Kidney capillary endothelial cell (primary cell): Measurements from ENCODE around the gene PTRH1.
"Not testable (repeated sequence)": the region's sequence is repeated elsewhere in the genome, so short reads cannot be mapped to it uniquely, and the experiment has no call there.

Experiments
- DNase-seq: peaks from one replicate; pipeline ENCODE4 v3.0.0-alpha.2; 2018; ENCODE audit warnings: low spot score

PTRH1 gene

GRCh38 chr9:127715470-127716337, at the start of gene PTRH1, which contains the start of gene TTC16:
Gene PTRH1, minus strand, starts transcription at chr9:127715663. Its CDS starts 24 bp downstream, at chr9:127715639.
Gene TTC16, plus strand, starts transcription at chr9:127716079. Its CDS starts 67 bp downstream, at chr9:127716146.
- DNase-seq: peak; percentile 95

- peak; percentile 97 for DNase-seq
Observed at GRCh38 chr9:127763918-127764384, 48.5 kb upstream of the PTRH1 start.

- DNase-seq: peak; percentile 86
Observed at GRCh38 chr9:127762111-127762676, 46.7 kb upstream of the PTRH1 start.

GRCh38 chr9:127761491-127761956, 46.1 kb upstream of the PTRH1 start:
- DNase-seq: no peak

GRCh38 chr9:127761061-127761460, 45.6 kb upstream of the PTRH1 start:
- DNase-seq: no peak

- DNase-seq: no peak
Observed at GRCh38 chr9:127758843-127759242, 43.4 kb upstream of the PTRH1 start.

GRCh38 chr9:127756776-127757175, 41.3 kb upstream of the PTRH1 start:
- DNase-seq: not testable (repeated sequence)

- no peak for DNase-seq
Observed at GRCh38 chr9:127756233-127756632, 40.8 kb upstream of the PTRH1 start.

GRCh38 chr9:127755061-127756060, 39.9 kb upstream of the PTRH1 start:
- DNase-seq: no peak

GRCh38 chr9:127754099-127755060, 38.9 kb upstream of the PTRH1 start:
- DNase-seq: no peak

GRCh38 chr9:127753622-127754021, 38.2 kb upstream of the PTRH1 start:
- no peak for DNase-seq

GRCh38 chr9:127753148-127753547, 37.7 kb upstream of the PTRH1 start:
- DNase-seq: no peak

- DNase-seq: no peak
Observed at GRCh38 chr9:127751269-127752054, 36.0 kb upstream of the PTRH1 start.

GRCh38 chr9:127749090-127749787, 33.8 kb upstream of the PTRH1 start:
- DNase-seq: no peak

- no peak for DNase-seq
Observed at GRCh38 chr9:127746959-127747569, 31.6 kb upstream of the PTRH1 start.

- no peak for DNase-seq
Observed at GRCh38 chr9:127744398-127745110, 29.1 kb upstream of the PTRH1 start.

- DNase-seq: no peak
Observed at GRCh38 chr9:127742435-127743088, 27.1 kb upstream of the PTRH1 start.
